IPS-NIHi11 (cell line): ENCODE data around the gene CARD10.
A peak's percentile ranks its signal among the peaks of the same experiment; 100 is the strongest.
"Not testable (repeated sequence)": the region's sequence is repeated elsewhere in the genome, so short reads cannot be mapped to it uniquely, and the experiment has no call there.

Source experiments
- DNase-seq: peaks from one replicate; pipeline ENCODE4 v3.0.0; 2012; ENCODE audit warnings: mixed read lengths, low spot score

Gene CARD10

GRCh38 chr22:37485395-37486223 lies 33.6 kb downstream of the CARD10 start:
- no peak for DNase-seq

- DNase-seq = no peak
These were observed 34.5 kb downstream of the CARD10 start for GRCh38 chr22:37484480-37485394.

- DNase-seq = no peak
These were observed 36.2 kb downstream of the CARD10 start for GRCh38 chr22:37483050-37483449.

- no peak for DNase-seq
These were observed 37.0 kb downstream of the CARD10 start for GRCh38 chr22:37482244-37482643.

GRCh38 chr22:37481347-37481907 lies 37.8 kb downstream of the CARD10 start:
- DNase-seq = no peak

GRCh38 chr22:37480387-37481346 lies 38.5 kb downstream of the CARD10 start:
- DNase-seq = no peak

- DNase-seq = no peak
These were observed 40.0 kb downstream of the CARD10 start for GRCh38 chr22:37479196-37479595.

- DNase-seq = no peak
These were observed 42.6 kb downstream of the CARD10 start for GRCh38 chr22:37476389-37477329.

- no peak for DNase-seq
These were observed 44.6 kb downstream of the CARD10 start for GRCh38 chr22:37474447-37475090.

GRCh38 chr22:37473437-37473946 lies 45.7 kb downstream of the CARD10 start:
- no peak for DNase-seq

- peak; percentile 91 for DNase-seq
These were observed 46.7 kb downstream of the CARD10 start for GRCh38 chr22:37472418-37473006.

- DNase-seq = no peak
These were observed 47.3 kb downstream of the CARD10 start for GRCh38 chr22:37471727-37472417.

GRCh38 chr22:37470087-37470445 lies 49.1 kb downstream of the CARD10 start:
- no peak for DNase-seq

GRCh38 chr22:37469416-37470086 lies 49.7 kb downstream of the CARD10 start:
- DNase-seq = no peak

- DNase-seq = not testable (repeated sequence)
These were observed 51.0 kb downstream of the CARD10 start for GRCh38 chr22:37468201-37468695.

GRCh38 chr22:37467391-37467955 lies 51.7 kb downstream of the CARD10 start:
- no peak for DNase-seq

GRCh38 chr22:37464181-37464580 lies 55.0 kb downstream of the CARD10 start:
- DNase-seq = no peak
